H9 (cell line): ENCODE results near the gene NRP2. TPM values are rescaled to one million over a fixed set of nuclear protein-coding genes. Genes with fewer than 3 reads are reported as not detected.

Source experiments
- DNase-seq: peaks from one replicate; pipeline ENCODE4 v3.0.0-alpha.2; 2017
- H2AFZ ChIP-seq: one replicate; pipeline ENCODE4 v1.6.1; 2013; ENCODE audit warnings: mild to moderate bottlenecking, low read length, control low read depth, moderate library complexity
- H2AK5ac ChIP-seq: 2 replicates; pipeline ENCODE4 v1.6.1; 2013; ENCODE audit warnings: low read length, control low read depth, mixed read lengths; ENCODE audit not compliant: insufficient read length
- H2BK120ac ChIP-seq: one replicate; pipeline ENCODE4 v1.6.1; 2013; ENCODE audit warnings: low read depth, mild to moderate bottlenecking, low read length, control low read depth, inconsistent platforms; ENCODE audit not compliant: poor library complexity, severe bottlenecking
- H2BK12ac ChIP-seq: 2 replicates; pipeline ENCODE4 v1.6.1; 2013; ENCODE audit warnings: low read length, control low read depth, mixed read lengths, low read depth; ENCODE audit not compliant: insufficient read length
- H2BK15ac ChIP-seq: 2 replicates; pipeline ENCODE4 v1.6.1; 2013; ENCODE audit warnings: low read depth, low read length, control low read depth
- H2BK20ac ChIP-seq: one replicate; pipeline ENCODE4 v1.6.1; 2013; ENCODE audit warnings: low read depth, mild to moderate bottlenecking, low read length, control low read depth, inconsistent platforms; ENCODE audit not compliant: poor library complexity, severe bottlenecking
- H2BK5ac ChIP-seq: 2 replicates; pipeline ENCODE4 v1.6.1; 2013; ENCODE audit warnings: low read length, control low read depth, mixed read lengths; ENCODE audit not compliant: insufficient read length
- H3K14ac ChIP-seq: 2 replicates; pipeline ENCODE4 v1.6.1; 2013; ENCODE audit warnings: low read length, control low read depth; ENCODE audit not compliant: insufficient read depth
- H3K18ac ChIP-seq: 2 replicates; pipeline ENCODE4 v1.6.1; 2013; ENCODE audit warnings: low read depth, mild to moderate bottlenecking, mixed read lengths, low read length, control low read depth; ENCODE audit not compliant: insufficient read length
- H3K23ac ChIP-seq: 2 replicates; pipeline ENCODE4 v1.6.1; 2013; ENCODE audit warnings: low read length, control low read depth, mixed read lengths, low read depth; ENCODE audit not compliant: insufficient read length
- H3K23me2 ChIP-seq: 2 replicates; pipeline ENCODE4 v1.6.1; 2013; ENCODE audit warnings: low read depth, mild to moderate bottlenecking, mixed read lengths, low read length, control low read depth; ENCODE audit not compliant: insufficient read length, poor library complexity, severe bottlenecking
- H3K27ac ChIP-seq: 2 replicates; pipeline ENCODE4 v1.5.1; 2013; ENCODE audit warnings: low read length, control low read depth, mixed read lengths, low read depth; ENCODE audit not compliant: insufficient read length
- H3K27me3 ChIP-seq: 2 replicates; pipeline ENCODE4 v1.6.1; 2013; ENCODE audit warnings: low read length, control low read depth, inconsistent platforms; ENCODE audit not compliant: insufficient read depth
- H3K4ac ChIP-seq: 2 replicates; pipeline ENCODE4 v1.6.1; 2013; ENCODE audit warnings: low read depth, mild to moderate bottlenecking, control low read depth, inconsistent platforms, low read length, moderate library complexity
- H3K4me1 ChIP-seq: 2 replicates; pipeline ENCODE4 v1.6.1; 2013; ENCODE audit warnings: low read length, control low read depth, inconsistent platforms; ENCODE audit not compliant: insufficient read depth
- H3K4me2 ChIP-seq: 2 replicates; pipeline ENCODE4 v1.6.1; 2013; ENCODE audit warnings: low read length, control low read depth, mixed read lengths; ENCODE audit not compliant: insufficient read length, insufficient read depth
- H3K56ac ChIP-seq: 2 replicates; pipeline ENCODE4 v1.6.1; 2013; ENCODE audit warnings: low read depth, mild to moderate bottlenecking, mixed read lengths, low read length, control low read depth; ENCODE audit not compliant: insufficient read length
- H3K79me1 ChIP-seq: 2 replicates; pipeline ENCODE4 v1.6.1; 2013; ENCODE audit warnings: low read depth, mild to moderate bottlenecking, moderate library complexity, low read length, control low read depth, inconsistent platforms; ENCODE audit not compliant: insufficient read depth, poor library complexity, severe bottlenecking
- H3K79me2 ChIP-seq: 2 replicates; pipeline ENCODE4 v1.6.1; 2013; ENCODE audit warnings: low read length, control low read depth, inconsistent platforms; ENCODE audit not compliant: insufficient read depth
- H3K9ac ChIP-seq: 2 replicates; pipeline ENCODE4 v1.6.1; 2013; ENCODE audit warnings: low read length, control low read depth, mixed read lengths; ENCODE audit not compliant: insufficient read length; ENCODE audit errors: extremely low read depth
- H3K9me3 ChIP-seq: one replicate; pipeline ENCODE4 v1.6.1; 2013; ENCODE audit warnings: low read depth, low read length, inconsistent platforms; ENCODE audit not compliant: control insufficient read depth
- H3T11ph ChIP-seq: one replicate; pipeline ENCODE4 v1.6.1; 2013; ENCODE audit warnings: mild to moderate bottlenecking, low read length, control low read depth, inconsistent platforms
- H4K20me1 ChIP-seq: one replicate; pipeline ENCODE4 v1.6.1; 2013; ENCODE audit not compliant: control insufficient read depth, insufficient read length, insufficient read depth
- H4K5ac ChIP-seq: 2 replicates; pipeline ENCODE4 v1.6.1; 2013; ENCODE audit warnings: low read depth, mild to moderate bottlenecking, mixed read lengths, low read length, control low read depth; ENCODE audit not compliant: insufficient read length
- H4K8ac ChIP-seq: replicated peaks from 2 replicates; pipeline ENCODE4 v1.6.1; 2013; ENCODE audit warnings: low read length, control low read depth, mixed read lengths, low read depth; ENCODE audit not compliant: insufficient read length
- H4K91ac ChIP-seq: 2 replicates; pipeline ENCODE4 v1.6.1; 2013; ENCODE audit warnings: low read depth, mild to moderate bottlenecking, moderate library complexity, mixed read lengths, low read length, control low read depth; ENCODE audit not compliant: insufficient read length
- H3K27ac Mint-ChIP-seq, 3 experiments: 2 replicates in 2 of 3; 3 replicates in 1 of 3; pipeline ENCODE4 v1.8.0; 2020 to 2021; ENCODE audit warnings: mixed read lengths in 3 of 3, mild to moderate bottlenecking in 1 of 3, moderate library complexity in 1 of 3
- H3K27me3 Mint-ChIP-seq: 2 replicates; pipeline ENCODE4 v1.8.0; 2021; ENCODE audit warnings: low read depth, mild to moderate bottlenecking, moderate library complexity, mixed read lengths
- H3K36me3 Mint-ChIP-seq, 3 experiments: 2 replicates in 2 of 3; 3 replicates in 1 of 3; pipeline ENCODE4 v1.8.0; 2020 to 2021; ENCODE audit warnings: low read depth in 3 of 3, mixed read lengths in 3 of 3; ENCODE audit not compliant: insufficient read depth in 1 of 3
- H3K4me1 Mint-ChIP-seq, 2 experiments: 2 replicates each; pipeline ENCODE4 v1.8.0; 2020; ENCODE audit warnings: mixed read lengths in 2 of 2
- H3K4me3 Mint-ChIP-seq, 2 experiments: 2 replicates in 1 of 2; 3 replicates in 1 of 2; pipeline ENCODE4 v1.8.0; 2020 to 2021; ENCODE audit warnings: mild to moderate bottlenecking in 2 of 2, mixed read lengths in 2 of 2, moderate library complexity in 1 of 2
- H3K9me3 Mint-ChIP-seq, 2 experiments: 2 replicates in 1 of 2; 3 replicates in 1 of 2; pipeline ENCODE4 v1.8.0; 2020; ENCODE audit warnings: mild to moderate bottlenecking in 2 of 2, mixed read lengths in 2 of 2, moderate library complexity in 1 of 2
- WGBS: extraction: QIAGEN DNeasy Blood & Tissue Kit; methylation state at CpG from one replicate; pipeline ENCODE4 v1.1.7; 2013; ENCODE audit warnings: missing lambda C conversion rate, low lambda C conversion rate, mixed read lengths; ENCODE audit not compliant: insufficient read length; ENCODE audit errors: extremely low coverage; 5-methylcytosine and 5-hydroxymethylcytosine counted together
- total RNA-seq: library from RNA; stranded (reverse); gene quantifications from 2 replicates; pipeline ENCODE4 v1.2.1, GENCODE V29; 2021
- TF ChIP-seq, protein P1 (sequence below): fragments of 200-600 bp; sonication (generic); conservative IDR thresholded peaks from 3 replicates; pipeline ENCODE4 v1.8.0; 2021; ENCODE audit warnings: antibody characterized with exemption, mild to moderate bottlenecking

The NRP2 gene
- total RNA-seq, 1 experiment from 2014 or later = 19.7 TPM

DNA sequence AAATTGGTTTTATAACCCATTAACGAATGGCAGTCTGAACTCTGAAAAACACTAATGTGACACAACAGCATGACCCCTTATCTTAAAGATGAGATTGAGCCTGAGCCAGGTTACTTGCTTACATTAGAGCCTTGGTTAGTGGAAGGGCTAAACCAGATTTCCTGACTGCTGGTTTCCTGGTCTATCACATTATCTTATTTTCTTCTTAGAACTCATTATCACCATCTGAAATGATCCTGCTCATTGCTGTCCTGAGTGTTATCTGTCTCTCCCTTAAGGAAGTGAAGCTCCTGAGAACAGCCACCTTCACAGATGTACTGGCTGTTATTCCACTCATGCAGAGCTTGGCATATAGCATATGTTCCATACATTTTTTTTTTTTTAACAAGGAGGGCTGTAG is 9.0 kb upstream of the NRP2 start:
- Histone ChIP-seq H4K20me1 (no peaks in the 10 kb centered on the region), H3T11ph (no peak overlapping the region), H2BK120ac (no peak overlapping the region), H3K4me1 (peaks cover 4% of the 10 kb centered on the region; the same call in 1 of the 2 replicates), H3K18ac (no peak overlapping the region), H3K14ac (no peak overlapping the region), H2BK15ac (no peak overlapping the region), H3K4ac (no peak overlapping the region), H3K9me3 (no peaks in the 10 kb centered on the region), H3K79me1 (no peaks in the 10 kb centered on the region), H2BK20ac (no peak overlapping the region), H4K8ac (no peak overlapping the region), H2AK5ac (no peak overlapping the region), H3K79me2 (no peaks in the 10 kb centered on the region), H3K4me2 (no peak overlapping the region), H4K5ac (no peak overlapping the region), H3K56ac (no peak overlapping the region), H3K27ac (no peak overlapping the region), H2BK5ac (no peak overlapping the region), H3K9ac (no peak overlapping the region), H3K27me3 (no peaks in the 10 kb centered on the region), H3K23me2 (no peaks in the 10 kb centered on the region), H4K91ac (no peak overlapping the region), H3K23ac (no peak overlapping the region), H2AFZ (no peak overlapping the region), H2BK12ac (no peak overlapping the region)
- H3K4me3 Mint-ChIP-seq = no peak overlapping the region
- H3K27me3 Mint-ChIP-seq = no peaks in the 10 kb centered on the region
- peaks cover 25 to 28% of the 10 kb centered on the region in 2 experiments for H3K4me1 Mint-ChIP-seq
- no peaks in the 10 kb centered on the region; a peak in 1 of 5 replicates for H3K9me3 Mint-ChIP-seq
- DNase-seq = no peak
- TF ChIP-seq, protein P1, sequence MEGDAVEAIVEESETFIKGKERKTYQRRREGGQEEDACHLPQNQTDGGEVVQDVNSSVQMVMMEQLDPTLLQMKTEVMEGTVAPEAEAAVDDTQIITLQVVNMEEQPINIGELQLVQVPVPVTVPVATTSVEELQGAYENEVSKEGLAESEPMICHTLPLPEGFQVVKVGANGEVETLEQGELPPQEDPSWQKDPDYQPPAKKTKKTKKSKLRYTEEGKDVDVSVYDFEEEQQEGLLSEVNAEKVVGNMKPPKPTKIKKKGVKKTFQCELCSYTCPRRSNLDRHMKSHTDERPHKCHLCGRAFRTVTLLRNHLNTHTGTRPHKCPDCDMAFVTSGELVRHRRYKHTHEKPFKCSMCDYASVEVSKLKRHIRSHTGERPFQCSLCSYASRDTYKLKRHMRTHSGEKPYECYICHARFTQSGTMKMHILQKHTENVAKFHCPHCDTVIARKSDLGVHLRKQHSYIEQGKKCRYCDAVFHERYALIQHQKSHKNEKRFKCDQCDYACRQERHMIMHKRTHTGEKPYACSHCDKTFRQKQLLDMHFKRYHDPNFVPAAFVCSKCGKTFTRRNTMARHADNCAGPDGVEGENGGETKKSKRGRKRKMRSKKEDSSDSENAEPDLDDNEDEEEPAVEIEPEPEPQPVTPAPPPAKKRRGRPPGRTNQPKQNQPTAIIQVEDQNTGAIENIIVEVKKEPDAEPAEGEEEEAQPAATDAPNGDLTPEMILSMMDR = no peak
- H3K36me3 Mint-ChIP-seq = peaks cover 0 to 12% (median 3%) of the 10 kb centered on the region in 3 experiments; a peak in 5 of 7 replicates
- H3K27ac Mint-ChIP-seq = no peak overlapping the region
- no CpG with 5 or more reads among the region's 1 CpG for WGBS
